Right lobe of liver (tissue), 6 donors: ENCODE data around the gene NIP7. TPM values are rescaled to one million over a fixed set of nuclear protein-coding genes. Genes with fewer than 3 reads are reported as not detected.

Experiments
- ATAC-seq, 4 donors: fragments of 200-7000 bp; cut with Tn5 transposase; one replicate each; pipeline ENCODE4 v1.9.1; 2020; ENCODE audit warnings: mild to moderate bottlenecking in 4 of 4, moderate library complexity in 4 of 4
- DNase-seq, 3 donors: peaks; one replicate each; pipeline ENCODE4 v3.0.0-alpha.2; 2020
- H3K27ac ChIP-seq, 3 donors: fragments of 200-600 bp; one replicate each; pipeline ENCODE4 v1.8.0; 2022
- H3K27me3 ChIP-seq, 2 donors: fragments of 200-600 bp; one replicate each; pipeline ENCODE4 v1.8.0; 2022
- H3K36me3 ChIP-seq, 4 donors: fragments of 200-600 bp; sonication (generic) in 1 of 4; one replicate each; pipeline versions ENCODE4 v1.5.1 to v1.8.0; 2017 to 2022; ENCODE audit warnings: control low read depth in 1 of 4
- H3K4me1 ChIP-seq, 4 donors: fragments of 200-600 bp; sonication (generic) in 1 of 4; one replicate each; pipeline versions ENCODE4 v1.5.1 to v1.8.0; 2017 to 2022; ENCODE audit warnings: control low read depth in 1 of 4
- H3K4me3 ChIP-seq, 3 donors: fragments of 200-600 bp; one replicate each; pipeline ENCODE4 v1.8.0; 2022
- H3K9me3 ChIP-seq, 4 donors: fragments of 200-600 bp; sonication (generic) in 1 of 4; one replicate each; pipeline versions ENCODE4 v1.5.1 to v1.8.0; 2017 to 2022; ENCODE audit warnings: control low read depth in 1 of 4
- CTCF ChIP-seq, 4 donors: fragments of 200-600 bp in 3 of 4; fragments of 450-650 bp in 1 of 4; IDR thresholded peaks; one replicate each; pipeline versions ENCODE4 v1.5.1 to v1.8.0; 2016 to 2022; ENCODE audit warnings: antibody characterized with exemption in 4 of 4, mild to moderate bottlenecking in 2 of 4
- POLR2A ChIP-seq: fragments of 450-650 bp; IDR thresholded peaks from one replicate; pipeline ENCODE4 v1.6.1; 2017; ENCODE audit warnings: antibody characterized with exemption, mild to moderate bottlenecking
- WGBS: methylation state at CpG from one replicate; pipeline ENCODE4 v1.1.6; 2018; ENCODE audit warnings: low coverage, low lambda C conversion rate; ENCODE audit not compliant: insufficient coverage; ENCODE audit errors: missing lambda C conversion rate; 5-methylcytosine and 5-hydroxymethylcytosine counted together
- intact Hi-C, 2 donors: fragments of 100-400 bp; cut with DNase I; formaldehyde crosslinking; loops; one replicate each; pipeline versions ENCODE4 v1.11.2 to v1.14.1; 2022
- total RNA-seq, 6 experiments: library from RNA; depleted of rRNA in 2 of 6; stranded (reverse); fragments of >200 nt in 2 of 6; fragmentation: NEBNext Ultra II Directional in 3 of 6; extraction: Animal tissue kit (Norgen Biotek cat#: 25700) in 3 of 6; gene quantifications; one replicate each; pipeline versions ENCODE4 v1.1.0 to v1.2.4, GENCODE V29; 2016 to 2023
- donor health status: DM: no; HTN: yes; CAD: no.
- donor health status: DM: no; HTN: no; CAD: no.
- donor health status: DM: no; HTN: no; CAD: no.
- donor health status: DM: no; HTN: yes; CAD: no.
- donor health status: DM: no; HTN: yes; CAD: no.

NIP7 gene
- total RNA-seq, 6 experiments from 2014 or later, result 6.9 to 11.3 (median 9.4) TPM

- DNase-seq (peak in 2 of 3 donors; percentile 71), ATAC-seq (peak in 1 of 4 donors; percentile 11)
- intact Hi-C loops, result no loop called here
- peaks cover 3 to 70% (median 28%) of the 10 kb centered on the region in 4 donors for H3K4me1 ChIP-seq
- 66% methylated on average over 4 of the region's 14 CpGs for WGBS
- peaks cover 0 to 61% (median 32%) of the 10 kb centered on the region in 4 donors for H3K36me3 ChIP-seq
- no peak for TF ChIP-seq POLR2A
- no peak for TF ChIP-seq CTCF (IDR thresholded peaks at IDR 0.05)
- H3K27ac ChIP-seq, result peak overlapping the region in 2 of 3 donors; percentile 76 to 95
- H3K9me3 ChIP-seq, result no peaks in the 10 kb centered on the region
- no peak overlapping the region for H3K4me3 ChIP-seq
- no peaks in the 10 kb centered on the region for H3K27me3 ChIP-seq
Observed at GRCh38 chr16:69323415-69323814, 16.2 kb upstream of the NIP7 start.

- DNase-seq (peak; percentile 92 to 96 (median 96)), ATAC-seq (peak; percentile 68 to 79 (median 76))
- peak overlapping the region; percentile 47 to 95 (median 76) for H3K27ac ChIP-seq
- 8% methylated on average over 6 of the region's 8 CpGs for WGBS
- H3K9me3 ChIP-seq, result no peaks in the 10 kb centered on the region
- H3K36me3 ChIP-seq, result peaks cover 0 to 55% (median 25%) of the 10 kb centered on the region in 4 donors
- no peak overlapping the region for H3K4me3 ChIP-seq
- H3K4me1 ChIP-seq, result peaks cover 3 to 70% (median 31%) of the 10 kb centered on the region in 4 donors
- H3K27me3 ChIP-seq, result no peaks in the 10 kb centered on the region
- intact Hi-C loops, result no loop called here
- no peak for TF ChIP-seq CTCF (IDR thresholded peaks at IDR 0.05)
- no peak for TF ChIP-seq POLR2A
Observed at GRCh38 chr16:69324013-69324531, 15.5 kb upstream of the NIP7 start.

- Histone ChIP-seq H3K27ac (peak overlapping the region in 2 of 3 donors; percentile 76 to 95), H3K4me1 (peaks cover 3 to 73% (median 34%) of the 10 kb centered on the region in 4 donors), H3K36me3 (peaks cover 0 to 49% (median 21%) of the 10 kb centered on the region in 4 donors)
Observed at GRCh38 chr16:69324585-69325253, 14.9 kb upstream of the NIP7 start.

GRCh38 chr16:69325784-69326171 is 13.8 kb upstream of the NIP7 start:
- intact Hi-C loops, result no loop called here
- ATAC-seq, result no peak
- DNase-seq, result peak in 1 of 3 donors; percentile 51
- no peaks in the 10 kb centered on the region for H3K27me3 ChIP-seq
- no peaks in the 10 kb centered on the region for H3K9me3 ChIP-seq
- WGBS, result 82% methylated on average over 2 of the region's 6 CpGs
- peak overlapping the region in 1 of 3 donors; percentile 12 for H3K4me3 ChIP-seq
- H3K36me3 ChIP-seq, result peaks cover 0 to 38% (median 12%) of the 10 kb centered on the region in 4 donors
- TF ChIP-seq POLR2A, result no peak
- TF ChIP-seq CTCF (IDR thresholded peaks at IDR 0.05), result no peak
- H3K27ac ChIP-seq, result peak overlapping the region; percentile 52 to 95 (median 76)
- H3K4me1 ChIP-seq, result peaks cover 3 to 74% (median 34%) of the 10 kb centered on the region in 4 donors

More at GRCh38 chr16:69324585-69325253, 14.9 kb upstream of the NIP7 start:
- DNase-seq (peak in 1 of 3 donors; percentile 43), ATAC-seq (no peak)
- Histone ChIP-seq H3K27me3 (no peaks in the 10 kb centered on the region), H3K4me3 (no peak overlapping the region), H3K9me3 (no peaks in the 10 kb centered on the region)
- WGBS, result 81% methylated on average over 7 of the region's 10 CpGs
- TF ChIP-seq POLR2A, result no peak
- TF ChIP-seq CTCF (IDR thresholded peaks at IDR 0.05), result no peak
- intact Hi-C loops, result no loop called here
